K562 (cell line): Measurements from ENCODE around the gene RNF187. TPM values are rescaled to one million over a fixed set of nuclear protein-coding genes. Genes with fewer than 3 reads are reported as not detected.
A peak's percentile ranks its signal among the peaks of the same experiment; 100 is the strongest.

Experiments
- ATF1 ChIP-seq, 2 experiments: fragments of 450-650 bp in 1 of 2; IDR thresholded peaks; 2 replicates each; pipeline ENCODE4 v1.6.1; 2016; ENCODE audit warnings: missing compliant biosample characterization in 1 of 2, missing genetic modification characterization in 1 of 2
- BDP1 ChIP-seq: IDR thresholded peaks from 3 replicates; pipeline ENCODE4 v1.6.1; 2011; ENCODE audit not compliant: insufficient read length, insufficient read depth
- GATAD2B ChIP-seq: fragments of 450-650 bp; IDR thresholded peaks from 2 replicates; pipeline ENCODE4 v1.6.1; 2017; ENCODE audit warnings: mild to moderate bottlenecking, borderline replicate concordance
- HNRNPH1 ChIP-seq: fragments of 200-400 bp; formaldehyde crosslinking; optimal IDR thresholded peaks from 2 replicates; pipeline ENCODE3; 2017; ENCODE audit warnings: low read depth, mild to moderate bottlenecking, low read length, moderate library complexity
- MECOM ChIP-seq: fragments of 250-450 bp; sonication (Bioruptor Pico); IDR thresholded peaks from 2 replicates; pipeline ENCODE4 v1.8.0; 2022; ENCODE audit warnings: inconsistent platforms
- MTA2 ChIP-seq: fragments of 450-650 bp; IDR thresholded peaks from 2 replicates; pipeline ENCODE4 v1.6.1; 2016; ENCODE audit warnings: low read depth
- RFX5 ChIP-seq: IDR thresholded peaks from 2 replicates; pipeline ENCODE4 v1.6.1; 2011; ENCODE audit warnings: low read depth, mild to moderate bottlenecking, improper control_type of control experiment, low read length
- SMARCC2 ChIP-seq: fragments of 450-650 bp; IDR thresholded peaks from 2 replicates; pipeline ENCODE4 v1.6.1; 2017; ENCODE audit warnings: antibody characterized with exemption, moderate library complexity, mild to moderate bottlenecking, low read depth
- TBP ChIP-seq: optimal IDR thresholded peaks from 2 replicates; pipeline ENCODE3; 2011; ENCODE audit warnings: low read depth, low read length, improper control_type of control experiment
- TEAD2 ChIP-seq: fragments of 450-650 bp; IDR thresholded peaks from 2 replicates; pipeline ENCODE4 v1.6.1; 2016; ENCODE audit warnings: missing genetic modification characterization, control low read depth, missing compliant biosample characterization
- ZBTB1 ChIP-seq: sonication (generic); formaldehyde crosslinking; IDR thresholded peaks from 2 replicates; pipeline ENCODE4 v1.8.1; 2023; ENCODE audit warnings: missing genetic modification reagents, low read depth, mild to moderate bottlenecking, borderline replicate concordance
- ZEB2 ChIP-seq: fragments of 450-650 bp; IDR thresholded peaks from 2 replicates; pipeline ENCODE4 v1.6.1; 2016
- ZNF263 ChIP-seq: sonication (generic); formaldehyde crosslinking; IDR thresholded peaks from 2 replicates; pipeline ENCODE4 v1.8.0; 2022; ENCODE audit warnings: mild to moderate bottlenecking, missing genetic modification reagents, borderline replicate concordance
- ZNF354B ChIP-seq: fragments of 250-450 bp; sonication (Bioruptor Pico); IDR thresholded peaks from 2 replicates; pipeline ENCODE4 v1.4.0; 2020
- ZNF584 ChIP-seq: fragments of 200-800 bp; sonication (Bioruptor generic); IDR thresholded peaks from 2 replicates; pipeline ENCODE4 v1.6.1; 2016; ENCODE audit warnings: low read depth, mild to moderate bottlenecking, missing genetic modification characterization, missing compliant biosample characterization
- ZNF644 ChIP-seq: fragments of 200-800 bp; sonication (Bioruptor generic); IDR thresholded peaks from 2 replicates; pipeline ENCODE4 v1.6.1; 2016; ENCODE audit warnings: low read depth, missing genetic modification characterization, missing compliant biosample characterization
- polyA plus RNA-seq, 8 experiments: library from polyadenylated mRNA; depleted of rRNA in 4 of 8; stranded (reverse) in 5 of 8; unstranded in 3 of 8; fragments of >200 nt; fragmentation: Nextera tagmentation in 2 of 8; fragmentation: Illumina TruSeq in 1 of 8; extraction: Ambion mirVana in 2 of 8; extraction: Trizol in 1 of 8; gene quantifications; 2 replicates each; pipeline versions ENCODE4 v1.2.1 to v1.2.3, GENCODE V29; 2011 to 2014; ENCODE audit warnings: inconsistent platforms in 1 of 8, missing spikeins in 1 of 8
- total RNA-seq, 7 experiments: library from RNA; depleted of rRNA in 6 of 7; stranded (reverse); fragments of >200 nt in 6 of 7; fragmentation: Illumina TruSeq in 2 of 7; extraction: Trizol in 2 of 7; gene quantifications; 2 replicates each; pipeline versions ENCODE4 v1.2.1 to v1.2.3, GENCODE V29; 2011 to 2021; ENCODE audit warnings: low replicate concordance in 1 of 7
- TF ChIP-seq, protein P1 (sequence below): fragments of 450-650 bp; IDR thresholded peaks from one replicate; pipeline ENCODE4 v1.6.1; 2018; ENCODE audit warnings: mild to moderate bottlenecking, moderate library complexity; ENCODE audit not compliant: partially characterized antibody
- TF ChIP-seq, protein P2 (sequence below): fragments of 250-450 bp; sonication (Bioruptor Pico); IDR thresholded peaks from 2 replicates; pipeline ENCODE4 v1.8.0; 2021; ENCODE audit warnings: borderline replicate concordance, mild to moderate bottlenecking, moderate library complexity; ENCODE audit not compliant: poor library complexity, severe bottlenecking
- TF ChIP-seq, protein P3 (sequence below): fragments of 450-650 bp; IDR thresholded peaks from 2 replicates; pipeline ENCODE4 v1.6.1; 2016
- TF ChIP-seq, protein P4 (sequence below): fragments of 450-650 bp; IDR thresholded peaks from 2 replicates; pipeline ENCODE4 v1.6.1; 2016; ENCODE audit warnings: antibody characterized with exemption
- TF ChIP-seq, protein P5 (sequence below): fragments of 250-450 bp; sonication (Bioruptor Pico); IDR thresholded peaks from 2 replicates; pipeline ENCODE4 v1.5.1; 2021; ENCODE audit warnings: mild to moderate bottlenecking
- TF ChIP-seq, protein P6 (sequence below), 2 experiments: fragments of 450-650 bp; IDR thresholded peaks; 2 replicates each; pipeline ENCODE4 v1.6.1; 2016

Gene RNF187
- total and polyA plus RNA-seq, 9 of the 15 experiments (the other 6 are each of a cell fraction or from before 2014, with no cell fraction given): 2.3 to 119 (median 41.9) TPM

DNA sequence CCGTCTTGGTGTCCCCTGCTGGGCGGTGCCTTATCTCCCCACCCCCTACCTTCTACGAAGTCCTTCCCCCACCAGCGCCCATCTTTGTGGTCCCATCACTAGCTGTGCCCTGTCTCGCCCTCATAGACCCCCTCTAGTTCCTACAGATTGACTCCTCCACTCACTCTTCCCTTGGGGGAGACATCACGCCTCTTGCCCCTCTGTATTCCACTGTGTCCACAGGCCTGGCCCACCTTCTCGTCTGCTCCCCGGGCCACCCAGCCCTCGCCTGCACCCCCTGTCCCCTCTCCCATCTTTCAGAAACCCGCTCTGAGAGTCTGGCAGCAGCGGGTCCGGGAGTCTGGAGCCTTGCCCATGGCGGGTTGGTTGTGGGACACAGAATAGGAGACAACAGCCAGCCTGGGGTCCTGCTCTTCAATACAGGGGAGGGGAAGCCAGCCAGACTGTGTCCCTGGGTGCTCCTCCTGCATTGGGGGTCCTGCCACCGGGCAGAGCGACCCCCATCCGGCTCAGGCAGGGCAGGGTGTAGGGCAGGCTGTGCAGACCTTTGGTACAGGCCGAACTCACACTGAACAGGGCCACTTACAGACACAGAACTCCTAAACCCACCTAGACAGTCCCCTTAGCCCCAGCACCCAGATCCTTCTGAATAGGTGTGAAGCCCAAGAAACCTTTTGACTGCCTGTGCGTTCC lies 1.1 kb downstream of the RNF187 start (continued):
- TF ChIP-seq, protein P1, sequence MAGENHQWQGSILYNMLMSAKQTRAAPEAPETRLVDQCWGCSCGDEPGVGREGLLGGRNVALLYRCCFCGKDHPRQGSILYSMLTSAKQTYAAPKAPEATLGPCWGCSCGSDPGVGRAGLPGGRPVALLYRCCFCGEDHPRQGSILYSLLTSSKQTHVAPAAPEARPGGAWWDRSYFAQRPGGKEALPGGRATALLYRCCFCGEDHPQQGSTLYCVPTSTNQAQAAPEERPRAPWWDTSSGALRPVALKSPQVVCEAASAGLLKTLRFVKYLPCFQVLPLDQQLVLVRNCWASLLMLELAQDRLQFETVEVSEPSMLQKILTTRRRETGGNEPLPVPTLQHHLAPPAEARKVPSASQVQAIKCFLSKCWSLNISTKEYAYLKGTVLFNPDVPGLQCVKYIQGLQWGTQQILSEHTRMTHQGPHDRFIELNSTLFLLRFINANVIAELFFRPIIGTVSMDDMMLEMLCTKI: no peak
- TF ChIP-seq TBP (no peak), ZEB2 (0 out of 2 replicates have a peak, but pooled peaks have one; percentile 0), HNRNPH1 (no peak), ZNF354B (no peak), GATAD2B (no peak), ZBTB1 (no peak), ATF1 (CRISPR knock-in tag; IDR thresholded peaks at IDR 0.05) (no peak), ATF1 (tag; IDR thresholded peaks at IDR 0.05) (no peak), TEAD2 (no peak), BDP1 (no peak), RFX5 (no peak), ZNF263 (CRISPR knock-in tag) (no peak), ZNF584 (CRISPR knock-in tag) (no peak), MTA2 (no peak), MECOM (no peak), ZNF644 (tag) (no peak), SMARCC2 (no peak)
- TF ChIP-seq, protein P2, sequence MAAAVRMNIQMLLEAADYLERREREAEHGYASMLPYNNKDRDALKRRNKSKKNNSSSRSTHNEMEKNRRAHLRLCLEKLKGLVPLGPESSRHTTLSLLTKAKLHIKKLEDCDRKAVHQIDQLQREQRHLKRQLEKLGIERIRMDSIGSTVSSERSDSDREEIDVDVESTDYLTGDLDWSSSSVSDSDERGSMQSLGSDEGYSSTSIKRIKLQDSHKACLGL: no peak
- TF ChIP-seq, protein P3, sequence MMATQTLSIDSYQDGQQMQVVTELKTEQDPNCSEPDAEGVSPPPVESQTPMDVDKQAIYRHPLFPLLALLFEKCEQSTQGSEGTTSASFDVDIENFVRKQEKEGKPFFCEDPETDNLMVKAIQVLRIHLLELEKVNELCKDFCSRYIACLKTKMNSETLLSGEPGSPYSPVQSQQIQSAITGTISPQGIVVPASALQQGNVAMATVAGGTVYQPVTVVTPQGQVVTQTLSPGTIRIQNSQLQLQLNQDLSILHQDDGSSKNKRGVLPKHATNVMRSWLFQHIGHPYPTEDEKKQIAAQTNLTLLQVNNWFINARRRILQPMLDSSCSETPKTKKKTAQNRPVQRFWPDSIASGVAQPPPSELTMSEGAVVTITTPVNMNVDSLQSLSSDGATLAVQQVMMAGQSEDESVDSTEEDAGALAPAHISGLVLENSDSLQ: no peak
- TF ChIP-seq, protein P4, sequence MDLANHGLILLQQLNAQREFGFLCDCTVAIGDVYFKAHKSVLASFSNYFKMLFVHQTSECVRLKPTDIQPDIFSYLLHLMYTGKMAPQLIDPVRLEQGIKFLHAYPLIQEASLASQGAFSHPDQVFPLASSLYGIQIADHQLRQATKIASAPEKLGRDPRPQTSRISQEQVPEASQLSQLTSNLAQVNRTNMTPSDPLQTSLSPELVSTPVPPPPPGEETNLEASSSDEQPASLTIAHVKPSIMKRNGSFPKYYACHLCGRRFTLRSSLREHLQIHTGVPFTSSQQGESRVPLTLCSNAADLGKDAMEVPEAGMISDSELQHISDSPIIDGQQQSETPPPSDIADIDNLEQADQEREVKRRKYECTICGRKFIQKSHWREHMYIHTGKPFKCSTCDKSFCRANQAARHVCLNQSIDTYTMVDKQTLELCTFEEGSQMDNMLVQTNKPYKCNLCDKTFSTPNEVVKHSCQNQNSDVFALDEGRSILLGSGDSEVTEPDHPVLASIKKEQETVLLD: no peak
- TF ChIP-seq, protein P5, sequence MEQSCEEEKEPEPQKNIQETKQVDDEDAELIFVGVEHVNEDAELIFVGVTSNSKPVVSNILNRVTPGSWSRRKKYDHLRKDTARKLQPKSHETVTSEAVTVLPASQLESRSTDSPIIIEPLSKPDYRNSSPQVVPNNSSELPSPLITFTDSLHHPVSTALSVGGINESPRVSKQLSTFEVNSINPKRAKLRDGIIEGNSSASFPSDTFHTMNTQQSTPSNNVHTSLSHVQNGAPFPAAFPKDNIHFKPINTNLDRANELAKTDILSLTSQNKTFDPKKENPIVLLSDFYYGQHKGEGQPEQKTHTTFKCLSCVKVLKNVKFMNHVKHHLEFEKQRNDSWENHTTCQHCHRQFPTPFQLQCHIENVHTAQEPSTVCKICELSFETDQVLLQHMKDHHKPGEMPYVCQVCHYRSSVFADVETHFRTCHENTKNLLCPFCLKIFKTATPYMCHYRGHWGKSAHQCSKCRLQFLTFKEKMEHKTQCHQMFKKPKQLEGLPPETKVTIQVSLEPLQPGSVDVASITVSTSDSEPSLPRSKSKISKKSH (CRISPR knock-in tag): no peak
- TF ChIP-seq, protein P6, sequence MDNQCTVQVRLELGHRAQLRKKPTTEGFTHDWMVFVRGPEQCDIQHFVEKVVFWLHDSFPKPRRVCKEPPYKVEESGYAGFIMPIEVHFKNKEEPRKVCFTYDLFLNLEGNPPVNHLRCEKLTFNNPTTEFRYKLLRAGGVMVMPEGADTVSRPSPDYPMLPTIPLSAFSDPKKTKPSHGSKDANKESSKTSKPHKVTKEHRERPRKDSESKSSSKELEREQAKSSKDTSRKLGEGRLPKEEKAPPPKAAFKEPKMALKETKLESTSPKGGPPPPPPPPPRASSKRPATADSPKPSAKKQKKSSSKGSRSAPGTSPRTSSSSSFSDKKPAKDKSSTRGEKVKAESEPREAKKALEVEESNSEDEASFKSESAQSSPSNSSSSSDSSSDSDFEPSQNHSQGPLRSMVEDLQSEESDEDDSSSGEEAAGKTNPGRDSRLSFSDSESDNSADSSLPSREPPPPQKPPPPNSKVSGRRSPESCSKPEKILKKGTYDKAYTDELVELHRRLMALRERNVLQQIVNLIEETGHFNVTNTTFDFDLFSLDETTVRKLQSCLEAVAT (IDR thresholded peaks at IDR 0.05): 0 out of 4 replicates have a peak, but pooled peaks of 1 of the 2 experiments have one; percentile 0
